ENCODE data around the gene ABHD8.

- TF ChIP-seq SUZ12 (IDR thresholded peaks at IDR 0.05; ENCODE audit: extremely low read depth, insufficient read depth, insufficient read length) (no peak), ZNF274 (IDR thresholded peaks at IDR 0.05; ENCODE audit: low read depth, low read length) (no peak)
These were observed 29.7 kb upstream of the ABHD8 start for GRCh38 chr19:17332677-17333581.
